Measurements from ENCODE around the gene LSS.
"Not testable (repeated sequence)": the region's sequence is repeated elsewhere in the genome, so short reads cannot be mapped to it uniquely, and the experiment has no call there.

LSS gene

DNA sequence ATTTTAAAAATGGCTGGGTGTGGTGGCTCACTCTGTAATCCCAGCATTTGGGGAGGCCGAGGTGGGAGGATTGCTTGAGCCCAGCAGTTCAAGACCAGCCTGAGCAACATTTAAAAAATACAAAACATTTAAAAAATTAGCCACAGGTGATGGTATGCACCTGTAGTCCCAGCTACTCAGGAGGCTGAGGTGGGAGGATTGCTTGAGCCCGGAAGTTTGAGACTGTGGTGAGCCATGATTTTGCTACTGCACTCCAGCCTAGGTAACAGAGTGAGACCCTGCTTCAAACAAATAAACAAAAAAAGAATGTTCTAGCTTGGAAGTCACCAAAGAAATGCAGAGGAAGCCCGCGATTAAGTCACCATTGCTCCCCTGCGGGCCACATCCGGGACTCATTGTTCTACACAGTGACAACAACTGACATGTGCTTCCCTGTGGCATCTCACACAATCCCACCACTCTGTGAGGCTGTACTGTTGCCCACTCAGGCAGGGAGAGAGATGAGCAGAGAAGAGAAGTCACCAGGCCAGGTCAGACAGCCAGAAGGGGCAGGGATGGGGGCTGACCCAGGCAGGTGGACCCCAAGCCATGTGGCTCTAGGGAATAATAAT, 25.9 kb downstream of the LSS start:
- DNase-seq = no peak

DNA sequence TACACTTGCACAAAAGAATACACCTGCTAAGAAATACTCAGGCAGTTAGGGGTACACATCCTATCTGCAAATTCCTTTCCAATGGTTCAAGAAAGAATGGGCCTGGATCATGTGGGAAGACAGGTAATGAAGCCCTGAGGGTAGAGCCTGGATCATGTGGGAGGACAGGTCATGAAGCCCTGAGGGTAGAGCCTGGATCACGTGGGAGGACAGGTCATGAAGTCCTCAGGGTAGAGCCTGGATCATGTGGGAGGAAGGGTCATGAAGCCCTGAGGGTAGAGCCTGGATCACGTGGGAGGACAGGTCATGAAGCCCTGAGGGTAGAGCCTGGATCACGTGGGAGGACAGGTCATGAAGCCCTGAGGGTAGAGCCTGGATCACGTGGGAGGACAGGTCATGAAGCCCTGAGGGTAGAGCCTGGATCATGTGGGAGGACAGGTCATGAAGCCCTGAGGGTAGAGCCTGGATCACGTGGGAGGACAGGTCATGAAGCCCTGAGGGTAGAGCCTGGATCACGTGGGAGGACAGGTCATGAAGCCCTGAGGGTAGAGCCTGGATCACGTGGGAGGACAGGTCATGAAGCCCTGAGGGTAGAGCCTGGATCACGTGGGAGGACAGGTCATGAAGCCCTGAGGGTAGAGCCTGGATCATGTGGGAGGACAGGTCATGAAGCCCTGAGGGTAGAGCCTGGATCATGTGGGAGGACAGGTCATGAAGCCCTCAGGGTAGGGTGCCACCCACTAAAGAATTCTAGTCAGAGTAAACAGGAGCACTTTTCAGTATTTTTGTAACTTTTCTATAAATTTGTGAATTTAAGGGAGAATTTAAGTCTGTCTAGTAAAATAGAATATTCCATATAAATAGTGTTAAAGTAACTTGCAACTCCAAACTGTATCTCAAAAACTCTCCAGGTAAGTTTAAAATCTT, 27.4 kb downstream of the LSS start:
- DNase-seq = not testable (repeated sequence)

DNA sequence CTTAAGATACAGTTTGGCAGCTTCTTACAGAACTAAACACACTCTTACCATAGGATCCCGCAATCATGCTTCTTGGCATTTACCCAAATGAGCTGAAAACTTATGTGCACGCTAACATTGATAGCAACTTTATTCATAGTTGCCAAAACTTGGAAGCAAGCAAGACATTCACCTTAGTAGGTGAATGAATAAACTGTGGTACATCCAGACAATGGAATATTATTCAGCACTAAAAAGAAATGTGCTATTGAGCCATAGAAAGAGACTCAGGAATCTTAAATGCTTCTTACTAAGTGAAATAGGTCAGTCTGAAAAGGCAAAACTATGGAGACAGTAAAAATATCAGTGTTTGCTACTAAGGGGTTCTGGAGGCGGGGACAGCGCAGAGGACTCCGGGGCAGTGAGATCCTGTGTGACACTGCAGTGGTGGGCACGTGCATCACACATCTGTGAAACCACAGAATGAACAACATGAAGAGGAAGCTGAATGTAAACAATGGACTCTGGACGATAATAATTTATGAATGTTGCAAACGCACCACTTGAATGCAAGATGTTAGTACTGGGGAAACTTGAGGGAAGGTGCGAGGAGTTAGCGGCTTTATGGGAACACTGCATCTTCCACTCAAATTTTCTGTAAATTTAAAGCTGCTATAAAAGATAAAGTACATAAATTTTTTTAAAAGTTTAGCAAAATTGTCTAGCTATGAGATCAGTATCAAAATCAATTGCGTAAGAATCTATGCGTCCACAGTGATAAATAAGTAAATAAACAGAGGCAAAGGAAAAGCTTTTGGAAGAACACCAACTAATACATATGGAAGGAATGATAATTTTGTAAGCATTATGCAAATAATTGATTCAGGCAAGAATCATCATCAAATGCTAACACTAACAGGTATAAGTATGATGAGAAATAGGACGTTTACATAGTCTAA, 28.9 kb downstream of the LSS start:
- DNase-seq = no peak

DNA sequence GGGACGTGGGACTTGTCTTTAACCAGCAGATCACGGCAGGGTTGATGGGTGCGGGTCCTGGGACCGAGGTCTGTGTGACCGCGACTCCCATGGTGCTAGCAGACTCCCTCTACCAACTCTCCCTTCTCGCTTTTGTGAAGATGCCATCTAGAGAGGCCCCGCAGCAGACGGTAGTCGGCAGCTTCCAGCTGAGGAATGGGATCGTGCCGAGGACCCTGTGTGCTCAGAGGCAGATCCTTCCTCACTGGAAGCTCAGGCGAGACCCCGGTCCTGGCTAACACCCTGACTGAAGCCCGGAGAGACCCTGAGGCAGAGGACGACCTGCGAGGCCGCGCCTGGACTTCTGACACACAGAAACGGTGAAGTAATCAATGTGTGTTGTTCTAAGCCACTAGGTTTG, 31.8 kb downstream of the LSS start:
- DNase-seq = no peak

DNA sequence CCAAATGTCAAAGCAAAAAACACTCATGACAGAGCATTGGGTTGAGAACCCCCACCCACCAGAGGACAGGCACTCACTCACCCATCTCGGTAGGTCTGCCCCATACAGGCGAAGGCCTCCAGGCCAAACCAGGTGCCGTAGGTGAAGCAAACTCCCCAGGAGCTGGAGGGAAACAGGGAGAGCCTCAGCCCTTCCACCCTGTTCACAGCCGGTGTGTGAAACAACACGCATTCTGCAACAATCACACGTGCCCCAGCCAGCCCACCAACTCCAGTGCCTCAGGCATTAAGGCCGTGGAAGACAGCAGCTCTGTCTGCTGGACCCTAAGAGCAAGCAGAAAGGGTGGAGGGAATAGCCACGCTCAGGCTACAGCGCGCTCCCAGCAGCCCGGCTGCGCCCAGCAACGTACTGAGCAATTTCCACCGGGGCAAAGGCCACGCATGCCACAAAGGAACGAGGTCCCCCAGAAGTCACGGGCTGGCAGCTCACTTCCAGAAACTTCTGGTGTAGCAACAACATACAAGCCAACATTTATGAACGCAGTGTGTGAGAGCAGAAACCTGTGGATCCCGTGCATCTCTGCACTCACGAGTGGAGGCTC, 32.9 kb downstream of the LSS start:
- DNase-seq = no peak

DNA sequence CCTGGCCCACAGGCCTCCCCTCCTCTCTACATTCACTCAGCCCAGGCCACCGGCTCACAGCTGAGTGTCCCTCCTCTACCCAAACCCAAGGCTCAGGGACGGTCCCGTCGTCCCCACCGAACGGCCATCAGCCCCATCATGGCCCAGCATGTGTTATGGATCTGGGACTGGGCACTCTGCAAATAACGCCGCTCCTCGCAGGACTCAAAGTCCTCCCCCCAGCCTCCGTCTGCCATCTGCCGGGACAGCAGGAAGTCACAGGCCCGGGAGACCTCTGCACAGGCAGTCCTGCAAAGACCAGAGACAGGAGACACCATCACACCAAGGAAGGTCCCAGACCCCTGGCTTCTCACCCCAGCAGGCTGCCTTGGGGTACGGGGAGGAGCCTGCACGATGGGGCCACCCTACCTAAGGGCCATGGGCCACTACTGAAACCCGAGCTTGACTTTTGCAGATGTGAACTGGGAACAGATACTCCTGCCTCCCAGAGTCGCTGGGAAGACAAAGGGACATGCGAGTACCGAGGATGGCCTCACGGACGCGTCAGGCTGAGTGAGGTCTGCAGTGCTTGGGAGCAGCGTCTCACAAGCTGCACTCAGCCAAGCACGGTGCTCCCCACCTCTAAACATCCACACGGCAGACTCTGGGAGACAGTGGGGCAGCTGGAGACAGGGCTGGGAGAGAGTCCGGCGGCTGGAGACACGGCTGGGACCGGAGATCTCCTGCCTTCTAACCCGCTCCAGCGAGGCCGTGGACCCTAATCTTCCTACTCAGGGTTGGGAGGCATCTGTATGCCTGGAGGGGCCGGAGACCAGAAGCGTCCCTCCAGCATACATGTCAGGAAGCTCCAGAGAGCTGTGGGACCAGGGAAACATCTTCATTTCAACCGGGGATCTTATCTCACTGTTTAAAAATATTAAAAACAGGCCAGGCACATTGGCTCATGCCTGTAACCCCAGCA, 33.9 kb downstream of the LSS start:
- DNase-seq = no peak

DNA sequence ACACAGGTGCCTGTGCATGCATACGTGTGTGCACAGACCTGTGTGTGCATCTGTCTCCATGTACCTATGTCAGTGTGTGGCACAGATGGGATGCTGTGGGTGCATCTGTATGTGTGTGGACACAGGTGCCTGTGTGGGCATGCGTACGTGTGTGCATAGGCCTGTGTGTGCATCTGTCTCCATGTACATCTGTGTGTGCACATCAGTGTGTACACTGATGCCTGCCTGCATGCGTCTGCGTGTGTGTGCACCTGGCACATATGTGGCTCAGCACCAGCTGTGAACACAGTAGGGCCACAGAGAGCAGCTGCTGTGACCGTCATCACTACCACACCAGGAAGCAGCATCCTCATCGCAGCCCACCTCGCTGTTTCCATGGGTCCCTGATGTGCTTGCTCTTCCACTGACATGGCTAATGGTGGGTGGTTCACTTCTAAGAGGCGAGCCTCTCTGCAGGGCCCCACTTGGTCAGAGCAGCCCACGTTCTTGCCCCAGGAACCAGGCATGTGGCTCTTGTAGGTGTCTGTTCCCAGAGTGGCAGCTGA, 34.7 kb downstream of the LSS start:
- no peak for DNase-seq

DNA sequence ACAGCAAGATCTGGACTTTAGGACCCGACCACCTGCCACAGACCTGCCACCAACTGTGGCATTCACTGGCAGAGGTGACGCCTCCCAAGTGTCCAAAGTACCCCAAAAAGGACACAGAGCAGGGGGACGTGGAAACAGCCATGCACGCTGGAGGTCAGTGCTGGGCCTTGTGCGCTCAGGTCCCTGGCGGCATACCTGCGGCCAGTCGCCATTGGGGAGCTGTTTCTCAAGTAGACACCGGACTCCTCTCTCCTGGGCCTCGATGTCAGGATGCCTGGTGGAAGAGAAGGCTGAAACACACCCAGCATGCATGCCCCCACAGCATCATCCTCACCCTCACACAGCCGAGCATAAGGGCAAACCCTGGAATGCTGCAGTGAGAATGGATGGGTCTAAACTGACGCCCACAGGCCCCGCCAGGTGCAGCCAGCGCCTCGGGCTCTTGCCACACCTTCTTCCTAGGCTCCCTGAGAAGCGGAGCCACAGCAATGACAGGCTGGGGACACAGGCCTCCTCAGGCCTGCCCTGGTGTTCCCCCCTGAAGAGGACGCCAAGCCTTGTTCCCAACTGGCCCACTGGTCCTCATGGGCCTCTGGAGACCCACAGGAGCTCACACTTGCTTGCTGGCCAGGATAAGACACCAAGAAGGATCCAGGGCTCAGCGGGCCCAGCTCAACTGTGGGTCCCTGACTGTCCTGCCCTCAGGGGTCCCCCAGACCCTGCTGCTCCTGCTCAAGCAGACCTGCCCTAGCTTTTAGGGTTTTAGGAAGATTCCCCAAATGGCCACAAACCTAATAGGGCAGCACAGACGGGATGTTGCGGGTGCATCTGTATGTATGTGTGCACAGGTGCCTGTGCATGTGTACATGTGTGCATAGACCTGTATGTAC, 36.6 kb downstream of the LSS start:
- DNase-seq = no peak

DNA sequence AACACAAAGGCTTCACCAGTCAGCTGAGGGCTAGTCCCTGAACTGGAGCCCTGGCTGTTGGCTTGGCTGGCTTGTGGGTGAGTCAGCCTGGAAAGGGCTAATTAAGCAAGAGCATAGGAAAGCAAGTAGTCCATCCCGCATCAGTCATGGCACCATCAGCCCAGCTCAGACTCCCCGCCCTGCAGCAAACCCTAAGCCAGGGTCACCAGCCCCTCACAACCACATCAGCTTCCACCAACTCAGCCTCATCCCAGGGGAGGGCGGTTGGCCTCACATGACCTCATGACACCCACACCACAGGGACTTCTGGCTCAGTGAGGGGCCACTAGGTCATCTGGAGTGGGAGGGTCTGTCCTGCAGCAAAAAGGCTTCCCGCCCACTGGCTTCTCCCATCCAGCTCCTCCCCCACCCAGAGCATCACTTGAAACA, 37.3 kb downstream of the LSS start:
- DNase-seq = no peak

DNA sequence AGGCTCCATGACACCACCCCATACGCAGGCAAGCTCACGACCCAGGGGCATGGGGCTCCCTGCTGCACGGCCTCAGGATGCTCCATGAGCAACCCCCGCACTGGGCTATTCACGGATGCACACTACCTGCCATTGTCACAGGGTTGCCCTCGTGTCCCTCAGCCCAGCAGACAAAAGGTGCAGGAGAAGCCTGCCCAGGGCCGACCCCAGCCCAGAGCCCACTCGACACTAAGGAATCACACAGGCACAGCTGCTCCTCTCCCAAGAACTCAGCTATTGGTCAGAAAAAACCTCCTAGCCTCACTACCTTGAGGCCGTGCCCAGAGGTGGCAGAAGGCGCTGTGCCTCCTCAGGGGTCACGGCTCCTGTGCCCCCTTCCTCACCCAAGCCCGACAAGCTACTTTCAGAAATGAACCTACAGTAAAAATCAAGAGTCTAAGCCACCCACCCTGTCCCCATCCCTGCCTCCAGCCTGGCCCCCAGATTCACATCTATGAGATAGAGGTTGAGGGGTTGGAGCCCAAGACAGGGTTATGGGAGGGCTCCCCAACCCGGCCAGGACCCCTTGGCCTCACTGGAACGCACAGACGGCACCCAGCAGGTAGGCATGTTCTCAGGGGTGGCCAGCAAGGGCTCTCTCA, 38.0 kb downstream of the LSS start:
- no peak for DNase-seq

DNA sequence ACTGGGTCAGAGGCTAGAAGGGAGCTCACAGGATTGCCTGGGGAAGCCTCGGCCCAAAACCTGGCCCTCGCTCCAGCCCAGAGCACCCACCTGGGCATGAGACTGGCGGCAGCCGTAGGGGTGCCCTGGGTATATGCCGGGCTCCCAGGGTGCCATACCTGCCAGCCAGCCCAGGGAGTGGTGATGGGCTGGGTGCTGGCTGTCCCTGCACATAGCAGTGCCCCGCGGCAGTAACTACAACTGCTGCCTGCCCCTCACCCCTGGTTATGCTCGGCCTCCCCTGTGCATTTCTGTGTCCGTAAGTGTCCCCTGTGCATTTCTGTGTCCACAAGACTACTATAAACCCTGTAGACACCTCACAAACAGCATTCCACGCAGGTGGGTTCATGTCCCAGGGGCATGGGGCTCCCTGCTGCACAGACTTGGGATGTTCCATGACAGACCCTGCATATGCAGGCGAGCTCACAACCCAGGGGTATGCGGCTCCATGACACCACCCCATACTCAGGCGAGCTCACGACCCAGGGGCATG, 38.5 kb downstream of the LSS start:
- DNase-seq = no peak

DNA sequence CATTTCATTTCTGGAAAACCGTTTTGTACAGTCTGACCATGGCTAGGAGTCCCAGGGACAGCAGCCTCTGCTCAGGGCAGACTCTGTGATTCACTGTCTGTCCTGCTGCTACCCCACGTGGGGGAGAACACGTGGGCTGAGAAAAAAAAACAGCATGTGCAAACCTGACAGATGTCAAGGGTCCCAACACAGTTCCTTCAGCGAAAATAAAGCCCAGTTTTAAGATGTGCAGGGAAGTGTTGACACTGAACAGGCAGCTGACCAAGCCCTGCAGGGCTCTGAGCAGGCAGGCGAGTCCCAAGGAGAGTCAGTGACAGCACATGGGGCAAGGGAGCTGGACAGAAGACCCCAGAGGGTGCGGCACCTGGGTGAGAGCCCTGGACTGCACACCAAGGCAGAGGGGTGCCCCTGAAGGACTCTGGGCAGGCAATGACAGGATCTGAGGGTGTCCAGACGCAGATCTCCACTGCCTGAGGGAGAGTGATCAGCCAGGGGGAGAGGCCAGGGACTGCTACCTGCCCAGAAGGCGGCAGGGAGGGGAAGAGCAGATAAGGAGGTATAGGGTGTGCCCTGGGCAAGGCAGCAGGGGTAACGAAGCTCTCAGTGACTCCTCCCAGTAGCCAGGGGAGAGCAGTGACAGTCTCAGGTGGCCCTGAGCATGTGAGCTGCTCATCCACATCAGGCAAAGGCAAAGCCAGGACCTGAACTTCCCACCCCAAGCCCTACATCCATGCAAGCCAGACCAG, 39.2 kb downstream of the LSS start:
- no peak for DNase-seq

DNA sequence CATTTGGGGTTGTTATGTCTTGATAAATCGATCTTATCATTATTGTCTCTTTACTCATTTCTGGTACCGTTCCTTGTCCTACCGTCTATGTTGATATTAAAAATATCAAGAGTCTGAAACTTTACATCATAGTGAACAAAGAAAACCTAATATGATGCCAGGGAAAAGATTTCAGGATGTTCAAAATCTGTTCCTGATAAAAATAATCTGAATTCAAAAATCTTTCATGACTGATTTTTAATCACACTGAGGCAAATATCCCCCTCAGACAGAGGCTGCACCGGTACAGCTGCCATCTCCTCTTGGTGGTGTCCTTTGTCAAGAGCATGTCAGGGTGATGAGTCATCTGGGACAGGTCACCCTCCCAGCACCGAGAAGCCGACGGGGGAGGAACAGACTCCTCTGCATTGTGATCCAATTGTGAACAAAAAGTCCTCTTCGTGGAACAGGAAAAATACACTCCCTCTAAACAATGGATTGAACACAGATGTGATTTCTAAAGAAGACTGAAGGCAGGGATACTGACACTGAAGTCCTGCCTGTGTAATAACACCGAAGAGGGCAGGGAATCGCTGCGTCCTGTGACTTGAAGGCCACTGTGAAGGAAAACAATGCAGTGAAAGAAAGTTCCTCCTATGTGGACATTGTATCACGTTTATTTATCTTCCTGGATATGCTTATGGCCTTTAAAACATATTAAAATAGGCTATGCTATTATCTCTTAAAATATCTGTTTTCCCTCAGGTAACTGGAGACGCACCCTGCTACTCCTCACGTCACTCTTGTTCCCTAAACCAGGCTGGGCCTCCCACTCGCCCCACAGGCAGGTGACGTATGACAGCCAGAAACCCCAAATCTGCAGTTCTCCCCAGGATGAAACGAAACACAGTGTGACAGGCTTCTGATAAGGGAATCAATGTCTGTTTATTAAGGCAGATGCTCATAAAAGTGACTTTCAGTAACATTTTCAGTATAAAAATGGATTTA, 40.1 kb downstream of the LSS start:
- peak; percentile 45 for DNase-seq

DNA sequence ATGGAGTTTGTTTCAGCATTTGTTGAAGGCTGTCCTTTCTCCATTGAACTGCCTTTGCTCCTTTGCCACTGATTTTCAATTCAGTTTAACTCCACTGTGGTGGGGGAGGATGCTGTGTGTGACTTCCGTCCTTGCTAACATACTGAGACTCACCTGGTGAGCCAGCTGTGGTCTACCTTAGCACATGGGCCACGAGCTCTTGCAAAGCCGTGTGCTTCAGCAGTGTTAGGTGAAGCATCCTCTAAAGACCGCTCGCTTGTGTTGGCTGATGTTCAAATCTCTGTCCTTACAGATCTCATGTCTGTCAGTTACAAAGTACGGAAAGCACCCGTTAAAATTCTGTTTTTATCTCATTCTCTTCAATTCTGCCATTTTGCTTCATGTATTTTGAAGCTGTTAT, 40.8 kb downstream of the LSS start:
- DNase-seq = no peak

DNA sequence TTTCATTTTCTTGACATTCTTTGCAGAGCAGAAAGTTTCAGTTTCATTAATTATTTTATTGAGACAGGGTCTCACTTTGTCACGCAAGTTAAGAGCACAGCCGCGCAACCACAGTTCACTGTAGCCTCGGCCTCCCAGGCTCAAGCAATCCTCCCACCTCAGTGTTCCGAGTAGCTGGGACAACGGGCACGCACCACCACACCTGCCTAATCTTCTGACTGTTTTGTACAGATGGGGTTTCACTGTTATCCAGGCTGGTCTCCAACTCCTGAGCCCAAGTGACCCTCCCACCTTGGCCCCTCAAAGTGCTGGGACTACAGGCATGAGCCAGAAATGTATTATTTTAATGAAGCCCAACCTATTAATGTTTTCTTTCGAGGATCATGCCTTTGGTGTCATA, 41.3 kb downstream of the LSS start:
- no peak for DNase-seq

DNA sequence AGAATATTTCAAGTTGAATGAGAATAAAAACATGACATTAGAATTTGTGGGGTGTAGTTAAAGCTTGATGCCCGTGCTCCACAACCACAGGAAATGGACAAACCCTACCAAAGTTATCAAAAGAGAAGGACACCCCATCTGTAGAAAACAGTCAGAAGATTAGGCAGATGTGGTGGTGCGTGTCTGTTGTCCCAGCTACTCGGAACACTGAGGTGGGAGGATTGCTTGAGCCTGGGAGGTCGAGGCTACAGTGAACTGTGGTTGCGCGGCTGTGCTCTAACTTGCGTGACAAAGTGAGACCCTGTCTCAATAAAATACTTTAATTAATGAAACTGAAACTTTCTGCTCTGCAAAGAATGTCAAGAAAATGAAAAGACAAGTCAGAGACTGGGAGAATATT, 42.9 kb downstream of the LSS start:
- DNase-seq = no peak

Measured in eye (tissue), 1 donor.